Measurements from ENCODE around the gene SHFL. TPM values are rescaled to one million over a fixed set of nuclear protein-coding genes. Genes with fewer than 3 reads are reported as not detected.

SHFL gene
- polyA plus RNA-seq, 1 donor from 2014 or later, result 1.2 TPM

DNA sequence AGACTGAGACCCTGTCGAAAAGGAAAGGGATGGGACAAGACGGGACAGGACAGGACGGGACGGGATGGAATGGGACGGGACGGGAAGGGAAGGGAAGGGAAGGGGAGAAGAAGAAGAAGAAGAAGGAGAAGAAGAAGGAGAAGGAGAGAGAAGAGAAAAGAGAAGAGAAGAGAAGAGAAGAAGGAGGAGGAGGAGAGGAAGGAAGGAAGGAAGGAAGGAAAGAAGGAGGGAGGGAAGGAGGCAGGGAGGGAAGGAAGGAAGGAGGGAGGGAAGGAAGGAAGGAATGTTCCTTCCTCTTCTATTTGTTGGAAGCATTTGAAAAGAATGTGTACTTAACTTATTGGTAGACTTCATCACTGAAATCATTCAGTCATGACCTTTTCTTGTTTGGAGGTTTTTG lies 9.6 kb upstream of the SHFL start:
- Histone ChIP-seq H4K20me1 (ENCODE audit: insufficient read depth) (no peaks in the 10 kb centered on the region), H3F3A (ENCODE audit: insufficient read depth, low read length, poor library complexity, severe bottlenecking) (no peaks in the 10 kb centered on the region), H3K36me3 (ENCODE audit: insufficient read depth, low read length) (no peaks in the 10 kb centered on the region), H3K27ac (ENCODE audit: low read length) (no peak overlapping the region), H3K4me3 (ENCODE audit: low read length) (no peak overlapping the region), H3K9me3 (ENCODE audit: low read length) (no peaks in the 10 kb centered on the region), H3K9me2 (ENCODE audit: insufficient read depth, low read length) (no peaks in the 10 kb centered on the region), H3K27me3 (ENCODE audit: insufficient read depth, low read depth, low read length) (no peaks in the 10 kb centered on the region), H3K9ac (ENCODE audit: low read length) (no peak overlapping the region), H3K4me2 (ENCODE audit: low read length) (no peak overlapping the region), H3K79me2 (replicated peaks; ENCODE audit: insufficient read depth, low read length) (no peaks in the 10 kb centered on the region), H2AFZ (ENCODE audit: low read depth, low read length) (no peak overlapping the region)
- TF ChIP-seq POLR2AphosphoS5 (IDR thresholded peaks at IDR 0.05) (no peak), SMC3 (conservative IDR thresholded peaks at IDR 0.05; ENCODE audit: poor library complexity) (no peak), TAF1 (IDR thresholded peaks at IDR 0.05; ENCODE audit: low read depth) (no peak), EZH2 (IDR thresholded peaks at IDR 0.05; ENCODE audit: borderline replicate concordance, insufficient read depth, low read length, poor library complexity, severe bottlenecking) (no peak), MXI1 (conservative IDR thresholded peaks at IDR 0.05; ENCODE audit: poor library complexity, severe bottlenecking) (no peak), RAD21 (conservative IDR thresholded peaks at IDR 0.05) (no peak), EP300 (conservative IDR thresholded peaks at IDR 0.05; ENCODE audit: poor library complexity, severe bottlenecking) (no peak)
- TF ChIP-seq, protein P1, sequence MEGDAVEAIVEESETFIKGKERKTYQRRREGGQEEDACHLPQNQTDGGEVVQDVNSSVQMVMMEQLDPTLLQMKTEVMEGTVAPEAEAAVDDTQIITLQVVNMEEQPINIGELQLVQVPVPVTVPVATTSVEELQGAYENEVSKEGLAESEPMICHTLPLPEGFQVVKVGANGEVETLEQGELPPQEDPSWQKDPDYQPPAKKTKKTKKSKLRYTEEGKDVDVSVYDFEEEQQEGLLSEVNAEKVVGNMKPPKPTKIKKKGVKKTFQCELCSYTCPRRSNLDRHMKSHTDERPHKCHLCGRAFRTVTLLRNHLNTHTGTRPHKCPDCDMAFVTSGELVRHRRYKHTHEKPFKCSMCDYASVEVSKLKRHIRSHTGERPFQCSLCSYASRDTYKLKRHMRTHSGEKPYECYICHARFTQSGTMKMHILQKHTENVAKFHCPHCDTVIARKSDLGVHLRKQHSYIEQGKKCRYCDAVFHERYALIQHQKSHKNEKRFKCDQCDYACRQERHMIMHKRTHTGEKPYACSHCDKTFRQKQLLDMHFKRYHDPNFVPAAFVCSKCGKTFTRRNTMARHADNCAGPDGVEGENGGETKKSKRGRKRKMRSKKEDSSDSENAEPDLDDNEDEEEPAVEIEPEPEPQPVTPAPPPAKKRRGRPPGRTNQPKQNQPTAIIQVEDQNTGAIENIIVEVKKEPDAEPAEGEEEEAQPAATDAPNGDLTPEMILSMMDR (IDR thresholded peaks at IDR 0.05; ENCODE audit: poor library complexity, severe bottlenecking), result no peak
- TF ChIP-seq, protein P2, sequence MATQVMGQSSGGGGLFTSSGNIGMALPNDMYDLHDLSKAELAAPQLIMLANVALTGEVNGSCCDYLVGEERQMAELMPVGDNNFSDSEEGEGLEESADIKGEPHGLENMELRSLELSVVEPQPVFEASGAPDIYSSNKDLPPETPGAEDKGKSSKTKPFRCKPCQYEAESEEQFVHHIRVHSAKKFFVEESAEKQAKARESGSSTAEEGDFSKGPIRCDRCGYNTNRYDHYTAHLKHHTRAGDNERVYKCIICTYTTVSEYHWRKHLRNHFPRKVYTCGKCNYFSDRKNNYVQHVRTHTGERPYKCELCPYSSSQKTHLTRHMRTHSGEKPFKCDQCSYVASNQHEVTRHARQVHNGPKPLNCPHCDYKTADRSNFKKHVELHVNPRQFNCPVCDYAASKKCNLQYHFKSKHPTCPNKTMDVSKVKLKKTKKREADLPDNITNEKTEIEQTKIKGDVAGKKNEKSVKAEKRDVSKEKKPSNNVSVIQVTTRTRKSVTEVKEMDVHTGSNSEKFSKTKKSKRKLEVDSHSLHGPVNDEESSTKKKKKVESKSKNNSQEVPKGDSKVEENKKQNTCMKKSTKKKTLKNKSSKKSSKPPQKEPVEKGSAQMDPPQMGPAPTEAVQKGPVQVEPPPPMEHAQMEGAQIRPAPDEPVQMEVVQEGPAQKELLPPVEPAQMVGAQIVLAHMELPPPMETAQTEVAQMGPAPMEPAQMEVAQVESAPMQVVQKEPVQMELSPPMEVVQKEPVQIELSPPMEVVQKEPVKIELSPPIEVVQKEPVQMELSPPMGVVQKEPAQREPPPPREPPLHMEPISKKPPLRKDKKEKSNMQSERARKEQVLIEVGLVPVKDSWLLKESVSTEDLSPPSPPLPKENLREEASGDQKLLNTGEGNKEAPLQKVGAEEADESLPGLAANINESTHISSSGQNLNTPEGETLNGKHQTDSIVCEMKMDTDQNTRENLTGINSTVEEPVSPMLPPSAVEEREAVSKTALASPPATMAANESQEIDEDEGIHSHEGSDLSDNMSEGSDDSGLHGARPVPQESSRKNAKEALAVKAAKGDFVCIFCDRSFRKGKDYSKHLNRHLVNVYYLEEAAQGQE (IDR thresholded peaks at IDR 0.05; ENCODE audit: borderline replicate concordance), result no peak

DNA sequence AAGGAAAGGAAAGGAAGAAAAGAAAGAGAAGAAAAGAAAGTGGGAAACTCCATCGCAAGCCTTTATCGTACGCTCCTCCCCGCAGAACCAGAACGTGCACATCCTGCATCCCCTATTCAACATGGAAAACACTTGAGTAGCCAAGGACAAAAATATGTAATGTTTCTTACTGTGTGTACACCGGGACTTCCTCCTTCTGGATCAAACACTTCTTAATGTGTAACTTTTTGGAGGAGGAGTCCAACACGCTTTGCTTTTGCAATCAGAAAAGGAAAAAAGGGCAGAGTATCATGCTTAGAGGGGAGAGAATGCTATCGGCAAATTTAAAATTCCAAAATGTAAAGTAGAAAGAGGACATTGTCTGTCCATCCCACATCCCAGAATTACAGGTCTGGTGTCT lies 7.8 kb upstream of the SHFL start:
- Histone ChIP-seq H3K27me3 (ENCODE audit: insufficient read depth, low read depth, low read length) (no peaks in the 10 kb centered on the region), H3K4me2 (ENCODE audit: low read length) (no peak overlapping the region), H3K9me3 (ENCODE audit: low read length) (no peaks in the 10 kb centered on the region), H3K9ac (ENCODE audit: low read length) (no peak overlapping the region), H3K9me2 (ENCODE audit: insufficient read depth, low read length) (no peaks in the 10 kb centered on the region), H2AFZ (ENCODE audit: low read depth, low read length) (no peak overlapping the region), H3F3A (ENCODE audit: insufficient read depth, low read length, poor library complexity, severe bottlenecking) (no peaks in the 10 kb centered on the region), H3K27ac (ENCODE audit: low read length) (no peak overlapping the region), H3K4me3 (ENCODE audit: low read length) (no peak overlapping the region), H3K36me3 (ENCODE audit: insufficient read depth, low read length) (no peaks in the 10 kb centered on the region), H4K20me1 (ENCODE audit: insufficient read depth) (no peaks in the 10 kb centered on the region), H3K79me2 (replicated peaks; ENCODE audit: insufficient read depth, low read length) (no peaks in the 10 kb centered on the region)
- TF ChIP-seq TAF1 (IDR thresholded peaks at IDR 0.05; ENCODE audit: low read depth), result no peak
- no peak for TF ChIP-seq EZH2 (IDR thresholded peaks at IDR 0.05; ENCODE audit: borderline replicate concordance, insufficient read depth, low read length, poor library complexity, severe bottlenecking)
- no peak for TF ChIP-seq SMC3 (conservative IDR thresholded peaks at IDR 0.05; ENCODE audit: poor library complexity)
- TF ChIP-seq, protein P2 (IDR thresholded peaks at IDR 0.05; ENCODE audit: borderline replicate concordance), result no peak
- no peak for TF ChIP-seq MXI1 (conservative IDR thresholded peaks at IDR 0.05; ENCODE audit: poor library complexity, severe bottlenecking)
- TF ChIP-seq RAD21 (conservative IDR thresholded peaks at IDR 0.05), result no peak
- TF ChIP-seq, protein P1 (IDR thresholded peaks at IDR 0.05; ENCODE audit: poor library complexity, severe bottlenecking), result no peak
- TF ChIP-seq EP300 (conservative IDR thresholded peaks at IDR 0.05; ENCODE audit: poor library complexity, severe bottlenecking), result no peak
- TF ChIP-seq POLR2AphosphoS5 (IDR thresholded peaks at IDR 0.05), result no peak

Measured in neural cell (in vitro differentiated cells).